ENCODE results near the gene EDAR. TPM values are rescaled to one million over a fixed set of nuclear protein-coding genes. Genes with fewer than 3 reads are reported as not detected.

EDAR gene
- total and polyA plus RNA-seq, 10 of the 15 experiments (the other 5 are each of a cell fraction or from before 2014, with no cell fraction given), result 0.04 TPM; not detected in 9

DNA sequence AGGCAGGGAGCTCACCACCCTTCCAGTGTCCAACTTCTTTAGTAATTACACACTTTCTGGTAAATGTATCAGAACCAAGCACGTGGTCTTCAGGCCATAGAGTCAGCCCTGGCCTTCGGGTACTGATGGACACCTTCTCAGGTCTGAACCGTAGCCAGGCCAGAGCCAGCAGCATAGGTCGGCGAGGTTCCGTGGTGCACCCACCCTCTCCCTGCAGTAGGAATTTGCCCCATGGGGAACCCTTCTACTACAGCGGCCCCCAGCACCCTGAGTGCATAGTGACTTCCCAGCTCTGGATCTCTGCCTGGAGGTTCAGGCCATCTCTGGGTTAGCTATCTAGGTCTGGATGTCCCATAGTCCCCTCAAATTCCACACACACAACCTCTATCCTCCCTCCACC is 61.6 kb downstream of the EDAR start:
- intact Hi-C loops (cut with micrococcal nuclease; ENCODE audit: unreplicated experiment) (loop anchor here (5.0 kb wide), 1 partner anchor 60 kb away; the partner anchor contains the start of gene EDAR), in situ Hi-C loops (cut with MboI) (no loop called here)
- RAD21 ChIA-PET (ENCODE audit: unreplicated experiment), result no interaction called here
- no peaks in the 10 kb centered on the region for H3K79me2 ChIP-seq (ENCODE audit: control insufficient read depth, insufficient read depth, low read length)
- peaks cover 0 to 2% of the 10 kb centered on the region in 2 experiments; a peak in 2 of 4 replicates for H3K27me3 ChIP-seq (replicated peaks in 1 of 2; ENCODE audit: control insufficient read depth in 2 of 2, insufficient read depth in 2 of 2, low read length in 1 of 2)
- DNase-seq (ENCODE audit: low read depth, low spot score) (no peak), FAIRE-seq (no peak), ATAC-seq (no peak)
- no TSS peak for BruUV-seq (replicated peaks)
- 35% methylated on average over 7 of the region's 7 CpGs for whole genome bisulfite sequencing (ENCODE audit: insufficient coverage, insufficient replicate concordance, low lambda C conversion rate, missing lambda C conversion rate)
- H3K4me3 ChIP-seq, result no peak overlapping the region
- CTCF ChIA-PET, result interaction anchor here (0.5 to 1.7 kb wide), 4 partner anchors 14 to 583 kb away, joined by 3 to 10 read pairs (median 3); no protein-coding TSS in a partner anchor
- H3K9ac ChIP-seq (ENCODE audit: control insufficient read depth, insufficient read depth, low read length), result no peak overlapping the region
- no peak overlapping the region for H2AFZ ChIP-seq (ENCODE audit: control insufficient read depth, low read depth, low read length)
- no peaks in the 10 kb centered on the region for H4K20me1 ChIP-seq (ENCODE audit: control insufficient read depth, insufficient read depth)
- SMC1A ChIA-PET (ENCODE audit: uncharacterized antibody, unreplicated experiment), result interaction anchor here (1.6 kb wide), 1 partner anchor 583 kb away, joined by 6 read pairs; no protein-coding TSS in a partner anchor
- no peak overlapping the region for H3K27ac ChIP-seq (ENCODE audit: control insufficient read depth, insufficient read depth)
- no peaks in the 10 kb centered on the region for H3K36me3 ChIP-seq (ENCODE audit: control insufficient read depth in 2 of 2, insufficient read depth in 2 of 2, low read length in 1 of 2)
- H3K9me3 ChIP-seq (replicated peaks; ENCODE audit: control insufficient read depth, insufficient read depth, low read length), result no peaks in the 10 kb centered on the region
- no peak overlapping the region for H3K4me2 ChIP-seq (ENCODE audit: control insufficient read depth, insufficient read depth)
- POLR2A ChIA-PET, result no interaction called here
- H3K4me1 ChIP-seq (ENCODE audit: control insufficient read depth, insufficient read depth, low read length), result no peaks in the 10 kb centered on the region
- TF ChIP-seq LARP7 (IDR thresholded peaks at IDR 0.05) (no peak), RUNX3 (IDR thresholded peaks at IDR 0.05; ENCODE audit: low read length) (no peak), SIX5 (IDR thresholded peaks at IDR 0.05; ENCODE audit: low read depth, low read length, severe bottlenecking) (no peak), NR2C1 (IDR thresholded peaks at IDR 0.05) (no peak), NR2F1 (conservative IDR thresholded peaks at IDR 0.05) (no peak), BCL11A (IDR thresholded peaks at IDR 0.05; ENCODE audit: low read depth, low read length) (no peak), POLR2AphosphoS5 (IDR thresholded peaks at IDR 0.05; ENCODE audit: low read length) (no peak), NFYB (IDR thresholded peaks at IDR 0.05; ENCODE audit: insufficient read depth, low read depth, low read length) (no peak), CUX1 (IDR thresholded peaks at IDR 0.05; ENCODE audit: insufficient replicate concordance, low read depth, low read length) (no peak)
- TF ChIP-seq, protein P1, sequence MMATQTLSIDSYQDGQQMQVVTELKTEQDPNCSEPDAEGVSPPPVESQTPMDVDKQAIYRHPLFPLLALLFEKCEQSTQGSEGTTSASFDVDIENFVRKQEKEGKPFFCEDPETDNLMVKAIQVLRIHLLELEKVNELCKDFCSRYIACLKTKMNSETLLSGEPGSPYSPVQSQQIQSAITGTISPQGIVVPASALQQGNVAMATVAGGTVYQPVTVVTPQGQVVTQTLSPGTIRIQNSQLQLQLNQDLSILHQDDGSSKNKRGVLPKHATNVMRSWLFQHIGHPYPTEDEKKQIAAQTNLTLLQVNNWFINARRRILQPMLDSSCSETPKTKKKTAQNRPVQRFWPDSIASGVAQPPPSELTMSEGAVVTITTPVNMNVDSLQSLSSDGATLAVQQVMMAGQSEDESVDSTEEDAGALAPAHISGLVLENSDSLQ (IDR thresholded peaks at IDR 0.05), result no peak
- TF ChIP-seq, protein P2, sequence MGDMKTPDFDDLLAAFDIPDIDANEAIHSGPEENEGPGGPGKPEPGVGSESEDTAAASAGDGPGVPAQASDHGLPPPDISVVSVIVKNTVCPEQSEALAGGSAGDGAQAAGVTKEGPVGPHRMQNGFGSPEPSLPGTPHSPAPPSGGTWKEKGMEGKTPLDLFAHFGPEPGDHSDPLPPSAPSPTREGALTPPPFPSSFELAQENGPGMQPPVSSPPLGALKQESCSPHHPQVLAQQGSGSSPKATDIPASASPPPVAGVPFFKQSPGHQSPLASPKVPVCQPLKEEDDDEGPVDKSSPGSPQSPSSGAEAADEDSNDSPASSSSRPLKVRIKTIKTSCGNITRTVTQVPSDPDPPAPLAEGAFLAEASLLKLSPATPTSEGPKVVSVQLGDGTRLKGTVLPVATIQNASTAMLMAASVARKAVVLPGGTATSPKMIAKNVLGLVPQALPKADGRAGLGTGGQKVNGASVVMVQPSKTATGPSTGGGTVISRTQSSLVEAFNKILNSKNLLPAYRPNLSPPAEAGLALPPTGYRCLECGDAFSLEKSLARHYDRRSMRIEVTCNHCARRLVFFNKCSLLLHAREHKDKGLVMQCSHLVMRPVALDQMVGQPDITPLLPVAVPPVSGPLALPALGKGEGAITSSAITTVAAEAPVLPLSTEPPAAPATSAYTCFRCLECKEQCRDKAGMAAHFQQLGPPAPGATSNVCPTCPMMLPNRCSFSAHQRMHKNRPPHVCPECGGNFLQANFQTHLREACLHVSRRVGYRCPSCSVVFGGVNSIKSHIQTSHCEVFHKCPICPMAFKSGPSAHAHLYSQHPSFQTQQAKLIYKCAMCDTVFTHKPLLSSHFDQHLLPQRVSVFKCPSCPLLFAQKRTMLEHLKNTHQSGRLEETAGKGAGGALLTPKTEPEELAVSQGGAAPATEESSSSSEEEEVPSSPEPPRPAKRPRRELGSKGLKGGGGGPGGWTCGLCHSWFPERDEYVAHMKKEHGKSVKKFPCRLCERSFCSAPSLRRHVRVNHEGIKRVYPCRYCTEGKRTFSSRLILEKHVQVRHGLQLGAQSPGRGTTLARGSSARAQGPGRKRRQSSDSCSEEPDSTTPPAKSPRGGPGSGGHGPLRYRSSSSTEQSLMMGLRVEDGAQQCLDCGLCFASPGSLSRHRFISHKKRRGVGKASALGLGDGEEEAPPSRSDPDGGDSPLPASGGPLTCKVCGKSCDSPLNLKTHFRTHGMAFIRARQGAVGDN (IDR thresholded peaks at IDR 0.05), result no peak
